OCI-LY3 (cell line): ENCODE results near the gene GNAL.

Experiments
- H2AFZ ChIP-seq: fragments of 200-600, 300-600 bp; shearing (Covaris generic); 2 replicates; pipeline ENCODE4 v1.6.0; 2014; ENCODE audit warnings: antibody characterized with exemption, low read depth, low read length
- H3K27ac ChIP-seq: fragments of 200-600, 300-600 bp; sonication (generic); 2 replicates; pipeline ENCODE4 v1.5.1; 2014; ENCODE audit warnings: mild to moderate bottlenecking, low read length, moderate library complexity, mixed read lengths
- H3K27me3 ChIP-seq: fragments of 200-600, 300-600 bp; sonication (generic); 2 replicates; pipeline ENCODE4 v1.6.1; 2014; ENCODE audit warnings: low read depth, low read length, mixed read lengths
- H3K36me3 ChIP-seq: fragments of 200-600, 300-600 bp; sonication (generic); replicated peaks from 2 replicates; pipeline ENCODE3; 2014; ENCODE audit warnings: low read depth, low read length, mixed read lengths
- H3K4me1 ChIP-seq: fragments of 300-600, 200-600 bp; sonication (generic); 2 replicates; pipeline ENCODE4 v1.6.1; 2014; ENCODE audit warnings: low read length, mixed read lengths
- H3K4me2 ChIP-seq: fragments of 200-600, 300-600 bp; sonication (generic); 2 replicates; pipeline ENCODE4 v1.6.1; 2014; ENCODE audit warnings: low read length, mixed read lengths
- H3K4me3 ChIP-seq: fragments of 300-600, 200-600 bp; sonication (generic); 2 replicates; pipeline ENCODE4 v1.5.1; 2014; ENCODE audit warnings: antibody characterized with exemption, mild to moderate bottlenecking, low read length, moderate library complexity
- H3K79me2 ChIP-seq: fragments of 300-600, 200-600 bp; shearing (Covaris generic); 2 replicates; pipeline ENCODE4 v1.6.1; 2014; ENCODE audit warnings: mild to moderate bottlenecking, low read length, mixed read lengths
- H3K9ac ChIP-seq: fragments of 300-600, 200-600 bp; shearing (Covaris generic); 2 replicates; pipeline ENCODE4 v1.6.0; 2014; ENCODE audit warnings: mild to moderate bottlenecking, low read length, moderate library complexity
- H3K9me3 ChIP-seq: fragments of 200-600, 300-600 bp; shearing (Covaris generic); 2 replicates; pipeline ENCODE4 v1.6.1; 2014; ENCODE audit warnings: low read length, mixed read lengths; ENCODE audit not compliant: insufficient read depth
- H4K20me1 ChIP-seq: fragments of 200-600, 300-600 bp; sonication (generic); 2 replicates; pipeline ENCODE4 v1.6.1; 2016; ENCODE audit warnings: low read length, mixed read lengths; ENCODE audit not compliant: insufficient read depth
- EZH2phosphoT487 ChIP-seq: fragments of 200-600 bp; shearing (Covaris generic); IDR thresholded peaks from 2 replicates; pipeline ENCODE4 v1.6.1; 2018; ENCODE audit warnings: antibody characterized with exemption, mixed run types, low read depth
- TF ChIP-seq, protein P1 (sequence below): fragments of 200-600, 300-600 bp; sonication (generic); IDR thresholded peaks from 2 replicates; pipeline ENCODE4 v1.5.1; 2014; ENCODE audit warnings: antibody characterized with exemption, low read length, low read depth

Gene GNAL

DNA sequence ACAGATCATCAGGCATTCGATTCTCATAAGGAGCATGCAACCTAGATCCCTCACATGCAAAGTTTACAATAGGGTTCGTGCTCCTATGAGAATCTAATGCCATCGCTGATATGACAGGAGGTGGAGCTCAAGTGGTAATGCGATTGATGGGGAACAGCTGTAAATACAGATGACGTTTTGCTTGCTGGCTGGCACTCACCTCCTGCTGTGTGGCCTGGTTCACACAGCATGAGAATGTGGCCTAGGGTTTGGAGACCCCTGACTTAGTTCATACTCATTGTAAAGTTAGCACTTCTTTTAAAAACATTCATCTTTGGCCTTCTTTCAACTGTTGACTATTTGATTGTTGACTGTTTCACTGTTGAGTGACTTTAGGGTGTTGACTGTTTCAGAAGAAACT lies 153.5 kb downstream of the GNAL start:
- H3K27ac ChIP-seq, result no peak overlapping the region
- no peak overlapping the region for H3K4me3 ChIP-seq
- no peaks in the 10 kb centered on the region for H3K4me1 ChIP-seq
- no peaks in the 10 kb centered on the region for H3K9me3 ChIP-seq
- H3K79me2 ChIP-seq, result no peaks in the 10 kb centered on the region
- no peaks in the 10 kb centered on the region; the same call in 1 of the 2 replicates for H3K27me3 ChIP-seq
- no peak overlapping the region for H2AFZ ChIP-seq
- H4K20me1 ChIP-seq, result no peaks in the 10 kb centered on the region
- no peak overlapping the region for H3K4me2 ChIP-seq
- H3K36me3 ChIP-seq, result no peaks in the 10 kb centered on the region
- TF ChIP-seq EZH2phosphoT487, result no peak
- TF ChIP-seq, protein P1, sequence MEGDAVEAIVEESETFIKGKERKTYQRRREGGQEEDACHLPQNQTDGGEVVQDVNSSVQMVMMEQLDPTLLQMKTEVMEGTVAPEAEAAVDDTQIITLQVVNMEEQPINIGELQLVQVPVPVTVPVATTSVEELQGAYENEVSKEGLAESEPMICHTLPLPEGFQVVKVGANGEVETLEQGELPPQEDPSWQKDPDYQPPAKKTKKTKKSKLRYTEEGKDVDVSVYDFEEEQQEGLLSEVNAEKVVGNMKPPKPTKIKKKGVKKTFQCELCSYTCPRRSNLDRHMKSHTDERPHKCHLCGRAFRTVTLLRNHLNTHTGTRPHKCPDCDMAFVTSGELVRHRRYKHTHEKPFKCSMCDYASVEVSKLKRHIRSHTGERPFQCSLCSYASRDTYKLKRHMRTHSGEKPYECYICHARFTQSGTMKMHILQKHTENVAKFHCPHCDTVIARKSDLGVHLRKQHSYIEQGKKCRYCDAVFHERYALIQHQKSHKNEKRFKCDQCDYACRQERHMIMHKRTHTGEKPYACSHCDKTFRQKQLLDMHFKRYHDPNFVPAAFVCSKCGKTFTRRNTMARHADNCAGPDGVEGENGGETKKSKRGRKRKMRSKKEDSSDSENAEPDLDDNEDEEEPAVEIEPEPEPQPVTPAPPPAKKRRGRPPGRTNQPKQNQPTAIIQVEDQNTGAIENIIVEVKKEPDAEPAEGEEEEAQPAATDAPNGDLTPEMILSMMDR, result no peak
- H3K9ac ChIP-seq, result no peak overlapping the region

DNA sequence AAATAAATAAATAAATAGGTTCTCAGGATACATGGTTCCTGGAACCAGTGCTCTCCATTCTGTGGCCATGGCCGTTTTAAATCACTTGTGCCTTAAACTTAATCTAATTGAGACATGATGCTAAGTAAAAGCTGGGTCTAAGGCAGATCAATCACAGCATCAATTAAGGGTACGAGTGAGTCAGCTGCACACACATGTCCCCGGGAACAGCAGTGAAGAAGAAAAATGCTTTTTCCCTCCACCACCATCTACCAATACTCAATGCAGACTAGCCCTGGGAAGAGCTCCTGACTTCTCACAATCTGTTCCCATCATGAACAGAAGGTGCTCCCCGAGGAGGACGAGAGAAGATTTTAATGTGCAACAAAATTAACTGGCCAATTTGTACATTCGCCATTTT lies 155.4 kb downstream of the GNAL start:
- no peaks in the 10 kb centered on the region; the same call in 1 of the 2 replicates for H3K27me3 ChIP-seq
- H3K9me3 ChIP-seq, result no peaks in the 10 kb centered on the region
- H3K4me1 ChIP-seq, result no peaks in the 10 kb centered on the region
- no peaks in the 10 kb centered on the region for H3K36me3 ChIP-seq
- no peak overlapping the region for H2AFZ ChIP-seq
- H4K20me1 ChIP-seq, result no peaks in the 10 kb centered on the region
- no peak overlapping the region for H3K4me2 ChIP-seq
- no peak overlapping the region for H3K4me3 ChIP-seq
- no peaks in the 10 kb centered on the region for H3K79me2 ChIP-seq
- TF ChIP-seq, protein P1, result no peak
- no peak for TF ChIP-seq EZH2phosphoT487
- H3K27ac ChIP-seq, result no peak overlapping the region
- H3K9ac ChIP-seq, result no peak overlapping the region

DNA sequence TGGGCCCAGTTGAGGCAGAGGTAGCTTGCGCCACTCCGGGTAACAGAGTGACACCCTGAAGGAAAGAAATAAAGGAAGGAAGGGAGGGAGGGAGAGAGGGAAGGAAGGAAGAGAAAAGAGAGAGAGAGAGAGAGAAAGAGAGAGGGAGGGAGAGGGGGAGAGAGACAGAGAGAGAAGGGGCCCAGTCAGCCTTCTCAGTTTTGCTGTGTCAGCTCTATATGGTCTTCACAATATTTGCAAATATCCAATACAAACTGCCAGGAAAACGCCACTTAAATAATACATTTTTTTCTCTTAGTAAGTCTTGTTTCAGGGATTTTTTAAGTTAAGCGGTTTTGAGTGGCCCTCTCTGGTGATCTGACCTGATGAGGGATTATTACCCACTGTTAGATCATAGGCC lies 156.6 kb downstream of the GNAL start:
- Histone ChIP-seq H3K9me3 (no peaks in the 10 kb centered on the region), H3K36me3 (no peaks in the 10 kb centered on the region), H3K9ac (no peak overlapping the region), H3K4me2 (no peak overlapping the region), H3K4me3 (no peak overlapping the region), H3K79me2 (no peaks in the 10 kb centered on the region), H4K20me1 (no peaks in the 10 kb centered on the region), H3K4me1 (peaks cover 6% of the 10 kb centered on the region; the same call in 1 of the 2 replicates), H3K27ac (no peak overlapping the region), H2AFZ (no peak overlapping the region), H3K27me3 (no peaks in the 10 kb centered on the region; the same call in 1 of the 2 replicates)
- TF ChIP-seq, protein P1, result no peak
- TF ChIP-seq EZH2phosphoT487, result no peak

DNA sequence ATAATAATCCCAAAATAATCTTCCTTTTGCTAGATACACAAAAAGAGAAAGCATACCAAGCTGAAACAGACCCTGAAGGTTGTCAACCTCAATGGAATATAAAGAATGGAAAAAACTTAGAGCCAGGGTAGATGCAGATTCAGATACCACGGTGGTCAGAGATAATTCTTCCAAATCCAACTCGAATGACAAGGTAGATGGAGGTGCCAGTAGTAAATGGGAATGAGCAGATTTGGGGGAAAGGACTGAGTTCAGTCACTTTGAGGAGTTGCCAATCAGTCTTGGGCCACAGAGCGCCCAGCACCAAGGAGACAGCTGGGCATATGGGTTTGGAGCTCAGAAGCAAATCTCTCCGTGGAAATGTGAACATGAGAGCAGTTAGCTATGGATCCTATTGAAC lies 158.7 kb downstream of the GNAL start:
- no peaks in the 10 kb centered on the region for H3K36me3 ChIP-seq
- no peak overlapping the region for H3K4me3 ChIP-seq
- peaks cover 13% of the 10 kb centered on the region for H3K4me1 ChIP-seq
- peaks cover 16% of the 10 kb centered on the region for H3K79me2 ChIP-seq
- no peaks in the 10 kb centered on the region for H4K20me1 ChIP-seq
- H3K9me3 ChIP-seq, result no peaks in the 10 kb centered on the region
- H3K27ac ChIP-seq, result no peak overlapping the region
- H2AFZ ChIP-seq, result no peak overlapping the region
- no peak overlapping the region for H3K4me2 ChIP-seq
- TF ChIP-seq, protein P1, result no peak
- no peak for TF ChIP-seq EZH2phosphoT487
- H3K9ac ChIP-seq, result no peak overlapping the region
- H3K27me3 ChIP-seq, result no peaks in the 10 kb centered on the region; the same call in 1 of the 2 replicates
